CD4-positive, alpha-beta T cell treated with Interleukin-21 for 1 hour (primary cell): Measurements from ENCODE around the gene MTERF4.

Experiments
- DNase-seq: peaks from one replicate; pipeline ENCODE4 v3.0.0-alpha.2; 2020

Gene MTERF4

DNA sequence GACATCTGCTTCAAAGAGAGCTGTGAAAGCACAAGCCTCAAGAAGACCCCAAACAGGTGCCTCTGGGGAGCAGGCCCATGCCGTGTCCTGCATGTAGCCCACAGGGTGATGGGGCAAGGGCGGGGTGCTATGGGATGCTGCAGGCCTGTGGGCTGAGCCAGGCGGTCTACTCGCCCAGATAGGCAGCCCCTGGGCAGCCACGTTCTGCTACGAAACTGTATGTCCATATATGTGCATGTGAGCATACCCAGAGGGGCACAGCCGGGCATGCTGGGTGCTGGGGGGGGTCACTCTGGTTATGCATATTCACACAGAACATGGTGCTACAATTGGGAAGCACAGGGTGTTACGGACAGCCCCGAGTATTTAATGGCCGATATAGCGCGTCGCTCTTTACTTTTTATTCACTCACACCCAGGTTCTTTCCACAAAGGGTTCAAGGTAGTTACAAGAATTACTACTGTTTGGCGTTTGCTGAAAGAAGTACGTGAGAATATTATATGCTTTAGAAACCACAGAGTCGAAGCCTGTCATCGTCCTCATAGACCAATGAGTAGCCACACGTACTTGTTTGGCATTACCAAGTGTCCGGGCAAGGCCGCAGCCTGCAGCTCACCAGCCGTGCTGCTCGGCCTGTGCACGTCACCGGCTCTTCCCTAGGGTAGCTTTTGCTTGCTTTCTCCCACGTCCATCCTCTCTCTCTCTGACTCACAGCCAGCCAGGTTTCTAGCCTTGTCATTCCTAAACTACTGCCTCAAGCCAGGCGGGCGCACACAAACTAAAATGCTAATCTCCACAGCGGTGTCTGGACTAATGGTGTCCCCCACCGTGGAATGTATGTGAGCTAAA, 14.4 kb downstream of the MTERF4 start:
- no peak for DNase-seq

DNA sequence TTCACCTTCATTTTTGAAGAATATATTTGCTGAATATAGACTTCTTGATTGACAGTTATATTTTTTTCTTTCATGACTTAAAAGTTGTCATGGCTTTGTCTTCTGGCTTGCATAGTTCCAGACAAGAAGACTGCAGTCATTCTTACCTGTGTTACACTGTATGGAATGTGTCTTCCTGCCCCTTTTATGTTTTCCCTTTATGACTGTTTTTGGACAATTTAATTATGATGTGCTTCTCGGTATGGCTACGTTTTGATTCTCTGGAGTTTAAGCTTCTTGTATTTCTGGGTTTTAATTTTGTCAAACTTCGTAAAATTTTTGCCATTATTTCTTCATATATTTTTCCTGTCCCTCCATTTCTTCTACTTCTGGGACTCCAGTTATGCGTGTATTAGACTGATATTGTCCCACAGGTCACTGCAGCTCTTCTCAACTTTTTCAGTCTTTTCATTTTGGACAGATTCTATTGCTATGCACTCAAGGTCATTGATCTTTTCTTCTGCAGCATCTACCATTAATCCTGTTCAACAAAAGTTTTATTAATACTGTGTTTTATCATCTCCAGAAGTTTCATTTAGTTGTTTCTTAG, 17.1 kb downstream of the MTERF4 start:
- no peak for DNase-seq

DNA sequence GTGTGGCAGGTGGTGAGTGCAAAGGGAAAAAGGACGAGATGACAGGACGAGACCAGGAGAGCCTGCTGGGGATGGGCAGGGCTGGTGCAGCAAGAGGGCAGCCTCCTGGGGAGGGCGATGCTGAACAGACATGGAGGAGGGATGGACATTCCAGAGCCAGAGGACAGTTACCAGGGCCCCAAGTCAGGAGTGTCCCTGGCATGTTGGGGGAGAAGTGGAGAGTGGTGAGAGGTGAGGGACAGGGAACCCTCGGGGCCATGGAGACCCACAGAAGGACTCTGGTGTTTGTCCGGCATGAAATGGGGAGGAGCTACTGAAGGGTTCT, 19.0 kb downstream of the MTERF4 start:
- DNase-seq = no peak

DNA sequence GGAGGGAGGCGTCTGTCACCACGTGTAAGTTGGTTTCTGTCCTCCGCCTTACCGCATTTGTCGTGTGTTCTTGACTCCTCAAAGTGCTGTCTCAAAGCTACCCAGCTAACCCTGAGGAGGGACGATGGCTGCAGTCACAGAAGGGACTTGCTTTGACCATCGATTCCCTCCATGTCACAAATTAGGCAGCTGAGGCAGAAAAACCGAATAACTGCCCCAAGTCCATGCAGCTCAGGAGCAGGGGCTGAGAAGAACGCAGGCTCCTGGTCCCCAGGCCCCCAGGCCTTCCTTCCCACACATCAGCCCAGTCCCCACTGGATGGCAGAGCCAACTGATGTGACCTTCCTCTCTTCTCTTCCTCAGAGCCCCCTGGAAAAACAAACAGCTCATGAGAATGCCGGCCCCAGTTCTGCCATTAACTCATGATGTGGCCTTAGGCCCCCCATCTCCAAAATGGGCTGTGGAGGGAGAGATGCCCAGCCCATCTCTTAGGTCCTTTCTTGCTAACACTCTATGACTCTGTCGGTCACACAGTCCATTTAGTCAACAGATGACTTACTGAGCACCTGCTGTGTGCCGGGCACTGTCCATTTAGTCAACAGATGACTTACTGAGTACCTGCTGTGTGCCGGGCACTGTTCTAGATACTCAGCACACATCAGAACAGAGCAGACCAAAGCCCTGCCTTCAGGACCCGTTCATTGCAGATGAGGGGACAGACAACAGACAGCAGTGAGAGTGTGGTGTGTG, 19.6 kb downstream of the MTERF4 start:
- DNase-seq = no peak

DNA sequence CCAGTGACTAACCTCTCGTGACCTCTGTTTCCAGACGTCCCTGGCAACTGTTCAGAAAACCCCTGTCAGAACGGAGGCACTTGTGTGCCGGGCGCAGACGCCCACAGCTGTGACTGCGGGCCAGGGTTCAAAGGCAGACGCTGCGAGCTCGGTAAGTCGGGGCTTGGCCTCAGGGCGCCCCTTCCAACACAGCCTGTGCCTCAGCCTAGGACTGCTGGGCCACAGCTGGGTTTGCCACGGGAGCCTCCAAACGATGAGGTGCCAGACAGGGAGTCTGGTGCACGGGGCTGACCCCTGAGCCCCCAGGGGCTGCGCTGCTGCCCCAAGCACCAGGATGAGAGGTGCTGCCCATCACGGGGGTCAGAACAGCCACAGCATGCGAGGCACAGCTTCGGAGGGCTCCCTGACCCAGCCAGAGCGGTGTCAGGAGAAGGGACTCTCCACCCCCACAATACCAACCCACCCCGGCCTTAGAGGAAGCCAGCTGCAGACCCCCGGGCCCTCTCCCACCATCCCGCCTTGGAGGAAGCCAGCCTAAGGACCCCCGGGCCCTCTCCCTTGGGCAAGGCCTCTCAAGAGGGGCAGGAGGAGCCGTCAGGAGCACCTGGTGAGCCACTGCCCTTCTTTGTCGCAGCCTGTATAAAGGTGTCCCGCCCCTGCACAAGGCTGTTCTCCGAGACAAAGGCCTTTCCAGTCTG, 20.3 kb downstream of the MTERF4 start:
- DNase-seq = no peak

DNA sequence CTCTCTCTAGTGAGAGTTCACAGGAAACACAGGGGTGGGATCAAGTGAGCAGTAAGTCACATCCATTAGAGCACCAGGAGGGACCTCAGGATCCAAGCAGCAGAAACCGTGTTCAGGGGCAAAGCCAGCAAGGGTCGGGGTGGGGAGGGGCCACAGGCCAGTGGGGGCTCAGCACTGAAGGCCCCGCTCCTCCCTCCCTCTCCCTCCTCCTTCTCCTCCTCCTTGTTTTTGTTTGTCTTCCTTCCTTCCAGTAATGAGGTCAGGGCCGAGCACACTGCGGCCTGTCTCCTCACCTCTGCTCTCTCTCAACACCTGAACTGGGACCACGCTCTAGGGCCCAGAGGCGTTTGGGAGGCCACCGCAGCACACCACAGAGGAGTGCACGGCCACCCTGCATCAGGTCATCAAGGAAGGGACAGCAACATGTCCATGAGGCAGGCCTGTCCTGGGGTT, 20.9 kb downstream of the MTERF4 start:
- DNase-seq = no peak

DNA sequence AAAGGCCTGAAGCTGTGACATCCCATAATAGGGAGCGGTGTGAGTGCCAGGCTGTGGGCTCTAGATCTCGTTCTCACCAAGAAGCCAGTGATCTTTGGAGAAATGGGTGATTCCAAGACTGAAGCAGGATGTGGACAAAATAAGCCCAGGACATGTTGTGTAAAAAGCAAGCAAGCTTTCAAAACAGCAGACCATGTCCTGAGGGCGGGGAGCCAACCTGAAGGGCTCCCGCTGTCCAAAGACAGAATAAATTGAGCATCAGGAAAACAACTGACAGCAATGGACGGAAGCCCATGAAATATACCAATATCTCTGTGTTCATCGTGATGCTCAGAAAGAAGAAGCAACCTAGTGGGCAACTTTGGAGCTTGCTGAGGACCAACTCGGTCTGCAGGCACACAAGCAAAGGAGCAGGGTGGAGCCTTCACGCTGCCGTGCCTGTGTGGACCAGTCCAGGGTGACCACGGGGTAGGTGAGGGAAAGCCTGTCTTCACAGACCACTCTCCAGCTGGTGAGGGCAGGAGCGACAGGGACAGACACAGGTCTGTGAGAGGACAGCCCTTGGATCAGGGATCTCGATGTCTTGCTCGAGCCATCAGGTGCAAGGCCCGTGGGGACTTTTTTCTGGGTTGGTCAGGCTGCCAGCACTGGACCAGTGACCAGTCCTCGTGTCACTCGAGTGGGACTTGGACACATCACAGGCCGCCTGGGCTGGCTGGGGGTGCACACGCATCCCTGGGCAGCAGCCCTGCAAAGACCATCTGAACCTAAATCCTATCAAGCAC, 21.5 kb downstream of the MTERF4 start:
- DNase-seq = no peak

DNA sequence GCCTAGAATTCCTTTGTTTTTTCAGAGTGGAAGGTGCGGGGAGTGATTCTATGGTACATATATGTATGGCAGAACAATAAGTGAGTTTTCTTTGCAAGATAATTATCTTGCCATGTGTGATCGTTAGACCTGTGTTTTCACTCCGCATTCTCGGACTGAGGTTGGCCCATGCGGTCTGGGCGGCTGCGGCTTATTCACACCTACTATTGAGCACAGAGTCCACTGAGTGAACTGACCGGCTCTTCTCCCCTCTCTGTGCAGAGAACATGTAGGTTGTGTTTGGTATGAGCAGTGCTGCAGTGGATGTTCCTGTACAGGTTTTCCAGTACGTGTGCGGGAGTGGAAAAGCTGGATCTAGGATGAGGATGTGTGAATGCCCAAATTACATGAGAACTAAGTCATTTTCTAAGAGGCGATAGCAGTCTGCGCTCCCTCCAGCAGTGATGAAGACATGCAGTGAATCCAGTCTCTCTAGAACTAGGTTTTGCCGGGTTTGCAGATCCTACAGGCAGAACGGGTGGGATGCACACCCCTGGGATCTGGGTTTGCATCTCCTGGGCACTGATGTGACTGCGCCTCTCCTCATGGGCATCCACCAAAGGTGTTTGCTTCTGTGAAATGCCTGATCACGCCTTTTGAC, 27.1 kb downstream of the MTERF4 start:
- no peak for DNase-seq

DNA sequence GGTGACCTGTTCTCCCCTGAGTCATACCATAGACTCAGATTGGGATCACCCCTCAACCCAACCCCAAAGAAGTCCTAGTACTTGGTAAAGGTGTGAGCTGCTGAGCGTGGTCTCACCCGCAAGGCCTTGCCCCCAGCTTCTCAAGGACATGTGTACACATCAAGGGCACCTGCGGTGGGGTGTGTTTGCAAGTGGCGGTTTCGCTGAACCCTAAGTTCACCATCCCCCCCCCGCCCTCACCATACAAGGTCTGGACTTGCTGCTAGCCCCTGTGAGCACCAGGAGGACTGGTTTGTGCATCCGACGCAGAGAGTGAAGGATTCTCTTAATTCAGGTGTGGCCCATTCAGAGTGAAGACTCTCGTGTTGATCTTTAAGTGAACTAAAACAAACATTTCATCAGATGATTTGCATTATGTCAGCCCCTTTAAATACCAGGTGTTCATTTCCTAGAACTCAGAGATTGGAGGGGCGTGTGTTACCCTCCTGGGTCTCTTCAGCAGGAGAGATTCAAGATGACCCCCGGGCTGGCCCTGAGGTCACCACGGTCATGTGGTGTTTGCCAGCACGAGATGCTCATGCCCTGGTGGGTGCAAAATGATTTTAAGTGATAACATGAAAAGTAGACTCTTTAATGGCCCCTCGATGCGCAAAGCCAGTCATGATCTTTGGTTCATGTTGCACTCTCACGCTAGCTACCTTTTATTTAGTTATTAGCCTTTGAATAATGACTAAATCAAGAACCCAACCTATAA, 27.8 kb downstream of the MTERF4 start:
- no peak for DNase-seq

DNA sequence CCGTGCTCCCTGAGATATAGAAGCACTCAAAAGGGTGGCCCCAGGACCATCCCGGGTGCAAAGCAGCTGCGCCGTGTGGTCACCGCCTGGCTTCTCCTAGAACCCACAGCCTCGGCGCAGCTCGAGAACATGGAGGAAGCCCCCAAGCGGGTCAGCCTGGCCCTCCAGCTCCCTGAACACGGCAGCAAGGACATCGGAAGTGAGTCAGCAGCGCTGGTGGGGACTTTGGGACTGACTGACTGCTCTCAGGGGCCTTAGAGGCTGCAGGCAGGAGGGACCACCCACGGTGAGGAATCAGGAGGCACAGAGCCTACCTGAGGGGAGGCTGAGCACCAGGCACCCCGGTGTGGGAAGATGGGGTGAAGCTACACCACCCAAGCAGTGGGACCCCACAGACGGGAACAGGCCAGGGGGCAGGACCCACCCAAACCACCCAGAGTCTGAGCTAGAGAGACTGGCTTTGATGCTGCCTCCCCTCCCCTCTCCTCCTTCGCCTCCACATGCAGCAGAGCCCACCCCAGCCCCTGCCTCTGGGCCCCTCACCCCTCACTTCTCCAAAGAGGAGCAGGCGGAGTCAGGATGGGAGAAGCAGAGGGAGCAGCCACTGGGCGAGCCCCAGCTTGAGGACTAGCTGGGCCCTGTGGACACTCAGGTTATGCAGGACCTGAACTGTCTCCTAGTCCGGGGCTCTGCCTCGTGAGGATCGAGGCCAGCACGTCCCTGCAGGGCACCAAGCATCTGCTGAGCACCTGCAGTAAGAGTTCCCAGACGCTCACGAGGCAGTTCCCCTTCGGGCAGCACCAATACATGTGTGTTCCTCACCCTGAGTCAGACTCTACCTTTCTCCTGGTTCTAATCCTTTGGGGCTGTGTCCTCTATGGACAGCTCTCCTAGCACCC, 28.7 kb downstream of the MTERF4 start:
- no peak for DNase-seq

DNA sequence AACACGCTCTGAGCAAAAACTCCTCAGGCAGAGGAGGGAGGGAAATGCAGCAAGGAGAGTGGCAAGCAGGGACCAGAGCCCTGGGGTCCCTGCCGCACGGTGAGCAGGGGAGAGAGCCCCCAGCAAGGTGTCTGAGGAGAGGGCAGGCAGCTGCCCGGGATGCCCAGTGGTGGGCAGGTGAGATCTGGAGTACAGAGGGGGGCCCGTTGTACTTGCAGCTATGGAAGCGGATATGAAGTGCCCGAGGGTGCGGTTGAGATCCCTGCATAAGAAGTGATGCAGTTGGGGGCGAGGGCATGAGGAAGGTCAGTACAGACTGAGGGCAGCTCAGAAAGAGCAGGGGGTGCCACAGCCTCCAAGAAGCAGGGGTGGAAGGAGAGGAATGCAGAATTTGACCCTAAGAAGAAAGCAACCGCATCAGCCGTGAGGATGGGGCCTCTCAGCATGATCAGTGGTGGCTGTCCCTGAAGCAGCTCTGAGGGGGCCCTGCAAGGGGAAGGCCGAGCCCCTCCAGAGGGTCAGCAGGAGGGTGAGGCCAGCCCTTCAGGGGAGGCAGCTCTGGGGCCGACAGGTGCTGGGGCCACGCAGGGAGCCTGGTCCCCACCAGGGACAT, 29.4 kb downstream of the MTERF4 start:
- no peak for DNase-seq

DNA sequence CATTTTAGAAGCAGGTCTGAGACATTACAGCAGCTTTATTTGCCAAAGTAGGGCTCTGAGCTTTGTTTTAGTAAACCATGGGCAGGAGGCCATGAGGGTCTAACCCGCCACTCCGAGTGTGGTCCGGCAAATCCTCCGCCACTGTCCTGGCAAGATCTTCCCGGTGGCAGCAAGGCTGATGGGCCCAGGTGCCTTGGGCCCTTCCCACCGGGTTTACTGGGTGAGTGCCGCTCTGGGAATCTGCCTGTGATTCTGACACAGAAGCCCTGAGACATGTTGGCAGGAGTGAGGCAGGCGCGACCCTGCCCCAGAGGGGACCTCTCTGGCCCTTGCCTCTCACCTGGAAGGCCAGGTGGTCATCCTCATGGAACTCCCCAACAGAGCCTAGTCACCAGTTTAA, 29.9 kb downstream of the MTERF4 start:
- DNase-seq = no peak

DNA sequence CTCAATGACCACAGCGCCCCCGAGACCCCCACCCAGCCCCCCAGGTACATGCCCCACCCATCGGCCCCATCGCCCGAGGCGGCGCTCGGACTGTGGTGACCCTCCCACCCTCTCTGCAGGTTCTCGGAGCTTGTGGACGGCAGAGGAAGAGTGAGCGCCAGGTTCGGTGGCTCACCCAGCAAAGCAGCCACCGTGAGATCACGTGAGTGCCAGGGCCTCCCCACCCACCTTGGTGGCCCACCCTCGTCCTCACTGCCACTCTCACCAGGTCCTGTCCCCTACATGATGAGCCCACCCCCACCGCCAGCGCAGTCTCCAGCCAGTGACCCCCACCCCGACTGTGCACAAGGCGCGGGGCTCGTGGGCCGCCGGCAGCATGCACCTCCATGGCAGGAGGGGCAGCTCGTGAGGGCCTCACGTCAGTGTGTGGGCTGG, 30.4 kb downstream of the MTERF4 start:
- no peak for DNase-seq

DNA sequence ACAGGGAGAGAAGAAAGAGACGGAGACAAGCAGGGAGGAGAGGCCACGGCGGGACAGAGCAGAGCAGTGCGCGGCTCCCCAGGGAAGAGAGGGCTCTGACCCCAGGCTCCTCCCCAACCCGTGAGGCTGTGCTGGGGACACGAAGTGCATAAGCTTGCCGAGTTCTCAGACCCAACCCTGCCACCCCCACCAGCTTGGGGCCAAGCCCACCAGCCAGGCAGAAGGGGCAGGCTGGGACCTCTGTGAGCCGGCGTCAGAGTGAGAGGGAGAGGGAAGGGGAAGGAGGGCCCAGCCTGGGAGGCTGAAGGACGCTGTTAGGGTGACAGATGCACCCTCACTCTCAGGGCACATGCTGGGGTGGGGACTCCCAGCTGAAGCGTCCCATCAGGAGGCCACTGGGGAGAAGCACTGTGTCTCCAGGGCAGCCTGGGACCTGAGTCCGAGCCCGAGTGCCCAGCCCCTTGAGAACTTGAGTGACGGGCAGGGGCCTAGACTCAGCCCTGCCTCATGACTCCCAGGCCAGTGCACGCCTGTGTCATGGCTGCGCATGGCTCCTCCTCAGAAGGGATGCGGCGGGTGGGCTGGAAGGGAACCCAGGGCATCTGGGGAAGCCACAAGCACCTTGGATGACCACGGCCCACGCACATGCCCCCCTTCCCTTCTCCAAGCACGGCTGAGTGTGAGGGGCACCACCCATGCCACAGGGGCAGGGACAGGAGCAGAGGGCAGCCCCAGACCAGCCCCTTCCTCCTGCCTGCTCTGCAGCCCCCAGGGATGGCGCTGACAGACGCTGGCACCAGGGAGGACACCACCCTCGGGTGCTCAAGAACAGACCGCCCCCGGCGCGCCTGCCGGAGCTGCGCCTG, 31.0 kb downstream of the MTERF4 start:
- no peak for DNase-seq

DNA sequence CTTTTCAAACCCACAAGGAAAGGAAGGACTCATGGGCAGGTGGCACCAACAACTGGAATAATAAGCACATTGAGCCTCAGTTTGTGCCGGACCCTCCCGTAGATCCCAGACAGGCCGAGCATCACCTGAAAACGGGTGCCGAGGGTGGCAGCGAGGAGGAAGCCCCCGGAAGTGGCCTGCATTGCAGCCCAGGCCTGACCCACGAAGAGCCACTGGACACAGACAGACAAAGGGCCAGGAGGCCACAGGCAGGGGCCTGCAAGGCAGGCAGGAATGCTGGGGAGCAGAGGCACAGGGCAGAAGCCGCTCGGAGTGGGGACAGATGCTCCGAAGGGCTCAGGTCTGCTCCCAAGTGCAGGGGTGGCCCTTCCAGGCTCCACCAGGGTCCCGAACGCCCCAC, 31.7 kb downstream of the MTERF4 start:
- DNase-seq = no peak

DNA sequence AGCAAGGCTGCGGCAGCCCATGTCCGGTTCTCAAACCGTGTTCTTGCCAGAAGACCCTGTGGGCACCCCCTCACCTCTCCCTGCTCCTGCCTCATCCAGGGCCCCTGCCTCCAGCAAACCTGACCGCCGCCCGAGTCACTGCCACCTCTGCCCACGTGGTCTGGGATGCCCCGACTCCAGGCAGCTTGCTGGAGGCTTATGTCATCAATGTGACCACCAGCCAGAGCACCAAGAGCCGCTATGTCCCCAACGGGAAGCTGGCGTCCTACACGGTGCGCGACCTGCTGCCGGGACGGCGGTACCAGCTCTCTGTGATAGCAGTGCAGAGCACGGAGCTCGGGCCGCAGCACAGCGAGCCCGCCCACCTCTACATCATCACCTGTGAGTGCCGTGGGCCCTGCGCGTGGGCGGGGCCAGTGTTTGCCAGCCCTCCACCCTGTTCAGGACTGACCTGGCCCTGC, 32.2 kb downstream of the MTERF4 start:
- no peak for DNase-seq

DNA sequence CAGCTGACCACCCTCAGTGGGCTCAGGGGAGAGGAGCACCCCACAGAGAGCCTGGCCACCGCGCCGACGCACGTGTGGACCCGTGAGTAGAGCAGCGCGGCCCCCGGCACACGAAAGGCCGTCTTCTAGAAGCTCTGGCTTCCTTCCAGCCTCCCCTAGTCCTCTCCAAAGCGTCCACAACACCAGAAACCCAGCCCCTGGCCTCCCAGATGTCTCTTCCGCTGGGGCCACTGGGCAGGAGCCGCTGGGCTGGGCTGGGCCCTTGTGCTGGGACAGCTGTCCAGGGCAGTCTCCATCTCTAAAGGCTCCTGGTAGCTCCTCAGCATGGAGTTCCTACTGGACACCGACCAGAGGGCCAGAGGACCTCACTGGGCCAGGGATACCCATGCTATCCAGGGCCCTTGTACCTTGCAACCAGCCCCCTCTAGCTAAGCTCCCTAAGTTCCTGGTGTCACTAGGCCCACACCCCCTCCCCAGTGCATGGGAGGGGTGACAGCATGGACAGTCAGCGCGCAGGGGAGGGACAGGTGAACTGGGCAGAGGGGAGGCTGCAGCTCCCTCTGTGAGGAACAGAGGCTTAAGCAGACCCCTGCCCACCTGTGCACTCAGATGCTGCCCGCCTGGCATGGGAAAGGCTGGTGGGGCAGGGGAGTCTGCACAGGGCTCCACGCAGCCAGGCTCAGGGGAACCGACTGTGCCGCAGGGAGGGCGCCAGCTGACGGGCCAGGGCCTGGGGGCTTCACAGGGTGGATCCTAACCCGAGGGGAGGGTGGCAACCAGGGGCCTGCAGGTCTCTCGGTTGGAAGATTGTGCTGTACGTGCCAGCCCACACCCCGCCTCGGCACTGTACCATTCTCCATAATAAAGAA, 32.9 kb downstream of the MTERF4 start:
- DNase-seq = no peak
